Activated T-cell treated with anti-CD3 and anti-CD28 coated beads for 1 hour (primary cell): ENCODE results near the gene TM6SF1.

ENCODE experiments used
- DNase-seq: peaks from one replicate; pipeline ENCODE4 v3.0.0-alpha.2; 2020; ENCODE audit warnings: low read depth

The TM6SF1 gene

GRCh38 chr15:83174891-83175290 is 67.4 kb downstream of the TM6SF1 start:
- DNase-seq: no peak

- DNase-seq: no peak
Observed at GRCh38 chr15:83178390-83178789, 70.9 kb downstream of the TM6SF1 start.

DNA sequence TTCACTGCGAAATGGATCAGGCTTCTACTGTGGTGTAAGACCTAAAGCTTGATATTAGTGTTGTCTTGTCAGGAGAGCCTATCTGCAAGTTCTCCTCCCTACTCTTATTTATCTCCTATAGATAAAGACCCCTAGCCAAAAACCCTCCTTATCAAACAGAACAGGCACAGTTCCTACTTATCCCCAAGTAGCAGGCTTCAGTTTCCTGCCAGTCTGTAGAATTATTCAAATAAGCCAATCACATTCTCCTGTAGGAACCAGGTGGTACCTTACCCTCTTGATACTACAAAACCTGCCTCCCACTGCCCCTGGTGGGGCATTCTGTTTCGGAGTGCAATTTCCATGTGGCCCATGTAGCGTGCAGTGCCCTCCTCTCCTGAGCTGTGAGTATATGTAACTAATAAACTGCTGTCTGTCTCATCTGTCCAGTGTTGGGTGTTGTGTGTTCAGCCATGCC is 71.5 kb downstream of the TM6SF1 start:
- no peak for DNase-seq

- no peak for DNase-seq
Observed at GRCh38 chr15:83185561-83185960, 78.1 kb downstream of the TM6SF1 start.
